D721Med (cell line): ENCODE data around the gene IQGAP2.

Experiments
- DNase-seq: peaks from one replicate; pipeline ENCODE4 v3.0.0; 2011; ENCODE audit warnings: low spot score; ENCODE audit not compliant: insufficient read length
- FAIRE-seq: peaks from 2 replicates; lab custom pipeline; 2011; peaks lifted over from hg19 to GRCh38; lab: Jason Lieb, UNC
- CTCF ChIP-seq: IDR thresholded peaks from 2 replicates; pipeline ENCODE4 v1.5.1; 2012; ENCODE audit warnings: mild to moderate bottlenecking, control low read depth; ENCODE audit not compliant: insufficient read depth; ENCODE audit errors: missing control alignments

IQGAP2 gene

GRCh38 chr5:76402886-76403765 is at the start of gene IQGAP2:
IQGAP2 (plus strand) TSS chr5:76403285; CDS start chr5:76403546, 261 bp downstream.
- FAIRE-seq (no peak), DNase-seq (peak; percentile 88)
- peak; percentile 76 for TF ChIP-seq CTCF

- no peak for FAIRE-seq
- no peak for TF ChIP-seq CTCF
- no peak for DNase-seq
Measured at GRCh38 chr5:76356887-76357286, 46.2 kb upstream of the IQGAP2 start.

GRCh38 chr5:76363352-76364225 is 39.5 kb upstream of the IQGAP2 start:
- no peak for TF ChIP-seq CTCF
- FAIRE-seq = no peak
- no peak for DNase-seq

- DNase-seq = no peak
- no peak for FAIRE-seq
- TF ChIP-seq CTCF = no peak
Measured at GRCh38 chr5:76364226-76364589, 38.9 kb upstream of the IQGAP2 start.

- DNase-seq (no peak), FAIRE-seq (no peak)
- no peak for TF ChIP-seq CTCF
Measured at GRCh38 chr5:76365561-76365960, 37.5 kb upstream of the IQGAP2 start.

- DNase-seq = no peak
- TF ChIP-seq CTCF = no peak
- no peak for FAIRE-seq
Measured at GRCh38 chr5:76366596-76366995, 36.5 kb upstream of the IQGAP2 start.
